ENCODE results near the gene ZNF700.
"Not testable (repeated sequence)": the region's sequence is repeated elsewhere in the genome, so short reads cannot be mapped to it uniquely, and the experiment has no call there.

ZNF700 gene

GRCh38 chr19:11989112-11989456 is 64.2 kb downstream of the ZNF700 start:
- no peak for DNase-seq (ENCODE audit: low read depth)

- not testable (repeated sequence) for DNase-seq (ENCODE audit: low read depth)
Measured at GRCh38 chr19:11991921-11992320, 67.0 kb downstream of the ZNF700 start.

- peak; percentile 24 for DNase-seq (ENCODE audit: low read depth)
Measured at GRCh38 chr19:11995174-11995573, 70.3 kb downstream of the ZNF700 start.

Measured in non-pigmented ciliary epithelial cell (primary cell).